Measurements from ENCODE around the gene ST8SIA1. TPM values are rescaled to one million over a fixed set of nuclear protein-coding genes. Genes with fewer than 3 reads are reported as not detected.

Gene ST8SIA1
- total and polyA plus RNA-seq, 2 of the 8 experiments (the other 6 are each of a cell fraction or from before 2014, with no cell fraction given) = 1.9 to 4.4 TPM

GRCh38 chr12:22310275-22310674 lies 24.2 kb downstream of the ST8SIA1 start:
- TF ChIP-seq TCF12 (IDR thresholded peaks at IDR 0.05; ENCODE audit: low read depth, low read length) = no peak
- Histone ChIP-seq H2AFZ (ENCODE audit: low read length) (no peak overlapping the region), H3K4me2 (ENCODE audit: insufficient read depth in 1 of 2, low read depth in 2 of 2, low read length in 2 of 2) (no peak overlapping the region), H3K18ac (ENCODE audit: extremely low read depth, low read length) (no peak overlapping the region), H3K56ac (replicated peaks; ENCODE audit: insufficient read length, low read depth, low read length) (no peak overlapping the region), H3K9ac (replicated peaks in 1 of 4; ENCODE audit: extremely low read depth in 1 of 4, low read depth in 3 of 4, low read length in 3 of 4) (no peak overlapping the region), H3K4me3 (ENCODE audit: extremely low read depth in 1 of 4, insufficient read depth in 2 of 4, low read depth in 3 of 4, low read length in 4 of 4) (no peak overlapping the region), H3K27ac (ENCODE audit: low read depth, low read length) (no peak overlapping the region), H2BK120ac (replicated peaks; ENCODE audit: low read depth, low read length) (no peak overlapping the region), H2BK5ac (ENCODE audit: low read depth, low read length) (no peak overlapping the region), H4K8ac (ENCODE audit: extremely low read depth, insufficient read depth, low read length) (no peak overlapping the region), H2BK15ac (ENCODE audit: low read length) (no peak overlapping the region), H3K36me3 (ENCODE audit: control insufficient read depth in 2 of 4, insufficient read depth in 4 of 4, low read length in 3 of 4) (no peaks in the 10 kb centered on the region), H3K14ac (ENCODE audit: insufficient read length) (no peak overlapping the region), H2BK20ac (ENCODE audit: low read length) (no peak overlapping the region), H3K79me1 (ENCODE audit: low read depth, low read length) (no peaks in the 10 kb centered on the region), H3K27me3 (replicated peaks in 1 of 4; ENCODE audit: control insufficient read depth in 3 of 4, extremely low read depth in 1 of 4, insufficient read depth in 3 of 4, low read length in 3 of 4) (no peaks in the 10 kb centered on the region), H2AK5ac (ENCODE audit: low read depth, low read length) (no peak overlapping the region), H2BK12ac (ENCODE audit: low read depth, low read length) (no peak overlapping the region), H4K20me1 (replicated peaks in 1 of 2; ENCODE audit: control insufficient read depth in 1 of 2, insufficient read depth in 2 of 2, low read length in 2 of 2) (no peaks in the 10 kb centered on the region), H3K9me3 (ENCODE audit: insufficient read depth in 2 of 2, low read depth in 1 of 2, low read length in 1 of 2) (no peaks in the 10 kb centered on the region), H4K5ac (ENCODE audit: insufficient read length, low read depth, low read length) (no peak overlapping the region), H3K4me1 (replicated peaks in 1 of 4; ENCODE audit: control insufficient read depth in 3 of 4, insufficient read depth in 4 of 4, low read length in 3 of 4) (no peaks in the 10 kb centered on the region), H3K23me2 (ENCODE audit: low read depth, low read length) (no peaks in the 10 kb centered on the region), H3K4ac (replicated peaks; ENCODE audit: insufficient read length, low read depth, low read length) (no peak overlapping the region), H4K91ac (replicated peaks; ENCODE audit: insufficient read length, low read length) (no peak overlapping the region), H3K23ac (ENCODE audit: insufficient read length) (no peak overlapping the region), H3K79me2 (ENCODE audit: control insufficient read depth in 1 of 2, insufficient read depth in 2 of 2, low read length in 2 of 2) (no peaks in the 10 kb centered on the region)
- ChIA-PET CTCF (ENCODE audit: partially characterized antibody) (interaction anchor here (1.5 kb wide), 1 partner anchor 11 kb away, joined by 6 read pairs; no protein-coding TSS in a partner anchor), POLR2A (ENCODE audit: partially characterized antibody) (no interaction called here)
- DNase-seq (ENCODE audit: low read depth in 1 of 2, low spot score in 2 of 2) (no peak), FAIRE-seq (no peak)
- WGBS, 2 experiments (ENCODE audit: extremely low coverage in 1 of 2, insufficient coverage in 1 of 2, insufficient read length in 1 of 2, insufficient replicate concordance in 2 of 2, low coverage in 1 of 2, low lambda C conversion rate in 2 of 2, missing lambda C conversion rate in 1 of 2) = 94% methylated on average over 2 of the region's 2 CpGs; no CpG with 5 or more reads in 1 of the 2 experiments
